Common myeloid progenitor, CD34-positive (primary cell): ENCODE results near the gene ZNF22.

Source experiments
- CTCF ChIA-PET: fragments of 350-600 bp; sonication (Branson Sonifier 250); formaldehyde crosslinking; loops from one replicate; lab custom pipeline; 2021; ENCODE audit warnings: antibody characterized with exemption; lab: Charles Lee
- POLR2A ChIA-PET: fragments of 350-600 bp; sonication (Branson Sonifier 250); formaldehyde crosslinking; loops from one replicate; lab custom pipeline; 2021; ENCODE audit warnings: antibody characterized with exemption; lab: Charles Lee
- DNase-seq, 3 donors: peaks; one replicate each; pipeline versions ENCODE4 v3.0.0 to v3.0.0-alpha.2; 2013
- H3K27ac ChIP-seq, 2 experiments: 1 replicate in 1 of 2; 2 replicates in 1 of 2; pipeline ENCODE4 v1.7.0; 2013; ENCODE audit warnings: inconsistent platforms in 2 of 2, low read length in 2 of 2, mild to moderate bottlenecking in 2 of 2, low read depth in 1 of 2, moderate library complexity in 1 of 2; ENCODE audit not compliant: severe bottlenecking in 2 of 2, insufficient read depth in 1 of 2, poor library complexity in 1 of 2
- H3K27me3 ChIP-seq, 5 experiments: replicated peaks in 2 of 5; 1 replicate in 3 of 5; 2 replicates in 2 of 5; pipeline versions ENCODE4 v1.6.1 to v1.7.0; 2013; ENCODE audit warnings: low read length in 4 of 5, mild to moderate bottlenecking in 2 of 5, moderate library complexity in 2 of 5, inconsistent platforms in 1 of 5; ENCODE audit not compliant: insufficient read depth in 5 of 5, control insufficient read depth in 4 of 5
- H3K36me3 ChIP-seq, 4 experiments: 1 replicate in 2 of 4; 2 replicates in 2 of 4; pipeline versions ENCODE4 v1.6.1 to v1.7.0; 2013; ENCODE audit warnings: low read length in 3 of 4, control low read depth in 1 of 4, mild to moderate bottlenecking in 1 of 4; ENCODE audit not compliant: control insufficient read depth in 4 of 4, insufficient read depth in 4 of 4
- H3K4me1 ChIP-seq, 4 experiments: 1 replicate in 3 of 4; 2 replicates in 1 of 4; pipeline versions ENCODE4 v1.6.1 to v1.7.1; 2013; ENCODE audit warnings: low read length in 3 of 4, mild to moderate bottlenecking in 3 of 4, control low read depth in 1 of 4, inconsistent platforms in 1 of 4, moderate library complexity in 1 of 4; ENCODE audit not compliant: control insufficient read depth in 4 of 4, insufficient read depth in 4 of 4; ENCODE audit errors: control extremely low read depth in 1 of 4
- H3K4me3 ChIP-seq, 7 experiments: 1 replicate in 4 of 7; 2 replicates in 3 of 7; pipeline versions ENCODE4 v1.5.1 to v1.7.0; 2013; ENCODE audit warnings: mild to moderate bottlenecking in 7 of 7, low read length in 6 of 7, moderate library complexity in 6 of 7, inconsistent platforms in 2 of 7, low read depth in 2 of 7, control low read depth in 1 of 7; ENCODE audit not compliant: insufficient read depth in 4 of 7, control insufficient read depth in 1 of 7; ENCODE audit errors: extremely low read depth in 1 of 7
- H3K9me3 ChIP-seq, 5 experiments: 1 replicate in 4 of 5; 2 replicates in 1 of 5; pipeline versions ENCODE4 v1.6.1 to v1.7.1; 2013; ENCODE audit warnings: low read length in 4 of 5, mild to moderate bottlenecking in 2 of 5, inconsistent platforms in 1 of 5, low read depth in 1 of 5, moderate library complexity in 1 of 5; ENCODE audit not compliant: control insufficient read depth in 4 of 5, insufficient read depth in 2 of 5; ENCODE audit errors: control extremely low read depth in 1 of 5
- WGBS: methylation state at CpG from one replicate; pipeline ENCODE4 v1.1.5; 2013; ENCODE audit not compliant: insufficient coverage; 5-methylcytosine and 5-hydroxymethylcytosine counted together

Gene ZNF22

GRCh38 chr10:45050551-45051235, 50.0 kb downstream of the ZNF22 start:
- Histone ChIP-seq H3K27me3 (no peaks in the 10 kb centered on the region), H3K9me3 (peaks cover 0 to 23% (median 0%) of the 10 kb centered on the region in 5 experiments), H3K4me1 (no peaks in the 10 kb centered on the region), H3K27ac (no peak overlapping the region), H3K36me3 (no peaks in the 10 kb centered on the region), H3K4me3 (no peak overlapping the region)
- WGBS: 100% methylated on average over 1 of the region's 4 CpGs
- ChIA-PET POLR2A (interaction anchor here (0.6 kb wide), 1 partner anchor 47 kb away, joined by 3 read pairs; no protein-coding TSS in a partner anchor), CTCF (interaction anchor here (1.4 kb wide), 1 partner anchor 11 kb away, joined by 3 read pairs; no protein-coding TSS in a partner anchor)
- no peak for DNase-seq

- Histone ChIP-seq H3K27ac (no peak overlapping the region), H3K36me3 (no peaks in the 10 kb centered on the region), H3K4me1 (no peaks in the 10 kb centered on the region), H3K4me3 (no peak overlapping the region), H3K27me3 (no peaks in the 10 kb centered on the region), H3K9me3 (peaks cover 0 to 22% (median 0%) of the 10 kb centered on the region in 5 experiments)
- ChIA-PET POLR2A (no interaction called here), CTCF (interaction anchor here (0.8 to 1.8 kb wide), 2 partner anchors 9 to 12 kb away, joined by 3 to 4 read pairs; no protein-coding TSS in a partner anchor)
- DNase-seq: no peak
- 100% methylated on average over 1 of the region's 1 CpG for WGBS
These were observed 52.0 kb downstream of the ZNF22 start for GRCh38 chr10:45052700-45053099.

DNA sequence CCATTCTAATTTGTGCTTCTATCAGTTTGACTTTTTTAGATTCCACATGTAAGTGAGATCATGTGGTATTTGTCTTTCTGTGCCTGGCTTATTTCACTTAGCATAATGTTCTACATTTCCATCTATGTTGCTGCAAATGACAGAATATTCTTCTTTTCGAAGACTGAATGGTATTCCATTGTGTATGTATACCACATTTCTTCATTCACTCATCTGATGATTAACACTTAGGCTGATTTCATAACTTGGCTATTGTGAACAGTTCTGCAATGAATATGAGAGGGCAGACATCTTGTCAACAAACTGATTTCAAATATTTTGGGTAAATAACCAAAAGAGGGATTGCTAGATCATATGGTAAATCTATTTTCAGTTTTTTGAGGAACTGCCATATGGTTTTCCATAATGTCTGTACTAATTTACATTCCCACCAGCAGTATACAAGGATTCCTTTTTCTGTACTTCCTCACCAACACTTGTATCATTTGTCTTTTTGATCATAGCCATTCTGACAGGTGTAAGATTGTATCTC, 52.9 kb downstream of the ZNF22 start:
- H3K36me3 ChIP-seq: no peaks in the 10 kb centered on the region
- H3K4me3 ChIP-seq: no peak overlapping the region
- peaks cover 0 to 14% (median 0%) of the 10 kb centered on the region in 5 experiments for H3K9me3 ChIP-seq
- ChIA-PET CTCF (interaction anchor here (0.6 to 1.8 kb wide), 2 partner anchors 13 to 18 kb away, joined by 3 to 4 read pairs; no protein-coding TSS in a partner anchor), POLR2A (no interaction called here)
- H3K27me3 ChIP-seq: no peaks in the 10 kb centered on the region
- no CpG with 5 or more reads among the region's 1 CpG for WGBS
- no peak overlapping the region for H3K27ac ChIP-seq
- H3K4me1 ChIP-seq: peaks cover 0 to 6% (median 4%) of the 10 kb centered on the region in 4 experiments
- no peak for DNase-seq
